HT-29 (cell line): ENCODE data around the gene OLAH. TPM values are rescaled to one million over a fixed set of nuclear protein-coding genes. Genes with fewer than 3 reads are reported as not detected.

Source experiments
- total RNA-seq: library from RNA; depleted of rRNA; stranded (reverse); fragments of >200 nt; shearing (Covaris generic); gene quantifications from 2 replicates; pipeline ENCODE4 v1.2.3, GENCODE V29; 2014; rRNA removed

The OLAH gene
- total RNA-seq, 1 experiment from 2014 or later = not detected

Other genes starting within 250 kb of the OLAH start
- gene CDNF, start 205.9 kb upstream of the OLAH start, total RNA-seq = not detected in 2 replicates
- gene HSPA14, start 205.6 kb upstream of the OLAH start, total RNA-seq = 15.1 and 21.6 TPM in 2 replicates
- gene MSANTD7, start 205.6 kb upstream of the OLAH start, total RNA-seq = 16.7 and 23.9 TPM in 2 replicates
- gene SUV39H2, start 165.1 kb upstream of the OLAH start, total RNA-seq = 8.2 and 11.8 TPM in 2 replicates
- gene DCLRE1C, start 89.8 kb upstream of the OLAH start, total RNA-seq = 6.7 and 8.6 TPM in 2 replicates
- gene MEIG1, start 84.6 kb upstream of the OLAH start, total RNA-seq = not detected in 2 replicates
- 5.9 and 7.4 TPM in 2 replicates for gene ACBD7, start 44.8 kb downstream of the OLAH start, total RNA-seq
- 27.8 and 29.2 TPM in 2 replicates for gene RPP38, start 53.4 kb downstream of the OLAH start, total RNA-seq
- gene NMT2, start 124.8 kb downstream of the OLAH start, total RNA-seq = 3.9 and 4.4 TPM in 2 replicates